NCI-H128 (cell line): Measurements from ENCODE around the gene BORCS6.

Experiments used
- DNase-seq: peaks from one replicate; lab custom pipeline; 2025; ENCODE audit not compliant: unreplicated experiment; lab: John Stamatoyannopoulos, UW

The BORCS6 gene

DNA sequence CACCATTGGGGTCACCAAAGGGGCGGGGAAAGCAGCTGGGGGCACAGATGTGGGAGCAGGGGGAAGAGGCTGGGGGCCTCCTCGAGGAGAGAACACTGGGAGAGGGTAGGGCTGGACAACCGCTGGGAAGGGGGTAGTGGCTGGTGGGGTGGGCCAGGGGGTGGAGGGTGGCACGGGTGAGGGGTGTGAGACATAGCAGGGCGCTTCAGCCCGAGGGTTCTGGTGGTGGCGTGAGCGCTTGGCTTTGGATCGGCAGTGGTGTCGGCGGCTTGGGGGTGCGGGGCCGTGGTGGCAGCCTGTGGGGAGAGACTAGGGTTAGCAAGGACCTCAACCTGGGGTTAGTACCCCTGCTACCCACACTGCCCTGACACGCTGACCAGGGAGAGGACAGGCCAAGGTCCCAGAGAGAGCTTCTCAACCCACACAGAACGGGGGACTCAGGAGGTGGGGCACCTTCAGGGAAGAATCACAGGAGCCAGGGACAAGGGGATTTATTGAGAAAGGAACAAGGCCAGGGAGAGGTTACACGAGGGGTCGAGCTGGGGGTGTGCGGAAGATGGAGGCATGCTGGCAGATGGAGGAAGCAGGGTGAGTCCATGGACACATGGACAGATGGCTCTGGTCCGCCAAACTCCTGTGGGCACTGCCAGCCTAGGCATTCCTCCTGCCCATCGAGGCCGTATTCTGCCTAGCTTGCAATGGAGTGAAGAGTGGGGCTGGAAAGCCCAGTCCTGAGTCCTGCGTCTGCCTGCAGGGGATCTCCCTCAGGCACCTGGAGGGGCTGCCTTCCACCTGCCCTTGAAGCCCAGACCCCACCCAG lies 46.2 kb downstream of the BORCS6 start:
- no peak for DNase-seq

DNA sequence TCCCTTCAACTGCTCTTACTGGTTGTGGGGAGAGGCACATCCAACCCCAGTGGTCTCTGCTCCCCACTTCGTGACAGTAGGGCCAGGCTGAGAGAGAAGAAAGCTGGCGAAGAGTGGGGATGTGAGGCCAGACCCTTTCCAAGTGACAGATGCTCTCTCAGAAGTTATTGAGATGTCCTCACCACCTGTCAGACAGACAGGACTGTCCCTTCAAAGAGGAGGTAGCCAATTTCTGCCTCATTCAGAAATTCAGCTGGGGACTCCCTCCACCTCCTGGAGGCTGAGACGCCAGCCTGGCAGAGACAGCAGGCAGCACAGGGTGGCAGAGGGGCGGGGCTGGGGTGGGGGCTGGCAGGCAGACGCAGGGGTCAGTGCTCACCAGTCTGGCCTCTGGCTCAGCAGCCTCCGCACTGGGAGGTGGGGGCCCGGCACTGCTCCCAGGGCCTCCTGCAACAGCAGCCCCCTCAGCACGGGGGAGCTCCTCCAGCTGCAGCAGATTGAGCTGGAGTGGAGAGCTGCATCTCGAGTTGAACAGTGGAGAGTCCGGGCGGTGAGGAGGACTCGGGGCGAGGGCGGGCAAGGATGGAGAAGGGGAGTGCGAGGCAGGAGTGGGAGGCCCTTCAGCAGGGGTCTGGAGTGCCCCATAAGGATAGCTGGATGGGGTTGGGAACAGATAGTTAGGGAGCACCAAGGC lies 46.9 kb downstream of the BORCS6 start:
- no peak for DNase-seq

DNA sequence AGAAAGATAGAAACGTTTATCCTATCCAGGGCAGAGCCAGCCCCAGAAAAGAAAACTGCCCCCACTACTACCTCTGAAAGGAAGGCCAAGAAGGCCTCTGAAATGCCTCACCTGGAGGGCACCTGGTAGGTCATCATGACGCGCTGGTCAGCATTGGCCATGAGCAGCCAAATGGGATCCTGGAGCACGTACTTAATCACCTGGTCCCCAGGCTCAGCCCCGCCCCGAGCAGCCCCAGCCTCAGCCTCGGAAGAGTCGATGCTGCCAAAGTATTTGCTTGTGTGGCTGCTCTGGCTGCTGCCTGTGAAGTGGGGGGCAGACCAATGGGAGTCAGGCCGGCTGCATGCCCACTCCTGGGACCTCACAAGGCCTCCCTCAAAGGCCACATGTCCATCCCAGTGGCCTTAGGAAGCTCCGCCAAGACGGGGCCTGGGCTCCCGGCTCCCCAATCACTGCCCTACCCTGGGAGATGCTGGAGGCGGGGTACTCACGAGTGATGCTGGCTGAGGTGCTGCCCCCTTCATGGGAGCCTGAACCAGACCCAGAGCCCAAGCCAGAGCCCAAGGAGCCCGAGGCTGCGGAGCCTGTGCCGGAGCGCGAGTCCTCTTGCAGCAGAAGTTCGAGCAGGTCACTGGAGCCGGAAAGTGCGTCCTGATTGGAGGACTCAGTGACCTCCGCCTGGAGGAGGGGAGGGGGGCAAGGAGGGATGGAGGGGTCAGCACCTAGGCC lies 47.7 kb downstream of the BORCS6 start:
- DNase-seq = no peak

DNA sequence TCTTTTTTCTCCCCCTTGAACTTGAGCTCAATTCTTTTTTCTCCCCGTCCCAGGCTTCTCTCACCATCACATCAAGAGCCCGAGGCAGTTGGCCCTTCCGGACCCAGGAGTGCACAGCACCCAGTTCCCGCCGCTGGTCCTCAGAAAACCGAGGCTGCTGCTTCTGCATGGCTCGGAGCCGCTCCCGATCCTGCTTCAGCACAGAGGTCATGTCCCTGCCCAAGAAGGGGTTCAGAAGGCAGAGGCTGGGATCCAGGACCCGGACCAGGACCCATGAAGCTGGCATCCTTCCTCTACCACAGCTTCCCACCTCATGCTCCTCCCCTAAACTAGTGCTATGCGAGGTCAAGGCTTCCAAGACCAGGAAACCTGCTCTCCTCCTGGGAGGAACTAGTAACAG lies 48.2 kb downstream of the BORCS6 start:
- no peak for DNase-seq

DNA sequence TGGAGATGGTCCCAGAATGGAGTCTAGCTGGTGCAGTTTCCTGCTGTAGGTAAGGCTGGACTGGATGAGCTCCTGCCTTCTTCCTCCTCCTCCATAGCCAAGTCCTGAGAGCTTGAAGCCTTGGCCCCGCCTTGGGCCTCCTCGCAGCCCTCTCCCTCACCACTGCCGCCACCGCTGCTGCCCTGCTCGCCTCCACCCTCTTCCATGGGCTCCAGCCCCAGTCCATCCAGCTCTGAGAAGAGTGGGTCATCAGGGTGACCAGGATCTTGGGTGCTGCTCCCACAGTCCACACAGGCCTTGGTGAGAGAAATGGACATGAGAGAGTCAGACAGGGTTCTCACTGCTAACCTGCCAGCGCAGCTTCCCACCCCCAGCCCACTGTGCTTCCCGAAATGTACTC lies 48.9 kb downstream of the BORCS6 start:
- DNase-seq = no peak

DNA sequence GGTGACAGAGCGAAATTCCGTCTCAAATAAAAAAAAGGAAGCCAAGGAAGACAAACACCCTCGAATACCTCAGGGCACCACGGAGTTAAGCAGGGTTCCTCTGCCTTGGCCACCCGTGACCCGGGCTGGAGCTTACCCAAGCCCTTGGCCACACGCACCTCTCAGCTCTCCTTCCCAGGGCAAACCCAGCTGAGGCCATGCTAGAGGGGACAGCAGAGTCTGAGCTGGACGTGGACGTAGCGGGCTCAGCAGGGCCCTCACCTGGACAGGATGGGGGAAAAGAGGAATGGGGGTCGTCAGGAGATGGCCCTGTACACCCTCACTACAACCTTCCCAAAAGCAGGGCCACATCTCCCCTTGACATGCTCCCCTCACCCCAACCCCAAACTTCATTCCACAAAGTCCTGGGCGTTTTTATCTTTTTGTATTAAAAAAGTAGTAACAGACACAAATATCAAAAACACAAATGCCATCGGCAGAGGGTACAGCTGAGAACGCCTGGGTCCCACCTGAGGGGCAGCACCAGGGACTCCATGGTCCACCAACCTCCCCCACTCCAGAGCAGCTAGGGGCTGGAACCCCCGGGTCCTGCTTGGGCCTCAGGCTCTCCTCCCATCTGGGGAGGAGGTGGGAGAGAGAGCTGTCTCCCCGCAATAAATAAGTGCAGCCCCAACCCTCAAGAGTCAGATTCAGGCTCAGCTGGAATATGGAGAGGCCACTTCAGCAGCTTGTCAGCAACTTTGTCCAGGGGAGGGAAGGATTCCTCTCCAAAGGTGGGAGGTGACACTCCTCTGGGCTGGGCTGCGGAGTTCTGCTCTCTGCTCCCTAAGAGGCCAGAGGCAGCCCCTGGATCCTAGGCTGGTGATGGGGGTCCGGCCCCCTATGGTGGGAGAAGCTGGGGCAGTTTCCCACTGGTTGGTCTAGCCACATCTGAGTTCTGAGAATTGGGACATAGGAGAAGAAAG lies 49.6 kb downstream of the BORCS6 start:
- DNase-seq = no peak

DNA sequence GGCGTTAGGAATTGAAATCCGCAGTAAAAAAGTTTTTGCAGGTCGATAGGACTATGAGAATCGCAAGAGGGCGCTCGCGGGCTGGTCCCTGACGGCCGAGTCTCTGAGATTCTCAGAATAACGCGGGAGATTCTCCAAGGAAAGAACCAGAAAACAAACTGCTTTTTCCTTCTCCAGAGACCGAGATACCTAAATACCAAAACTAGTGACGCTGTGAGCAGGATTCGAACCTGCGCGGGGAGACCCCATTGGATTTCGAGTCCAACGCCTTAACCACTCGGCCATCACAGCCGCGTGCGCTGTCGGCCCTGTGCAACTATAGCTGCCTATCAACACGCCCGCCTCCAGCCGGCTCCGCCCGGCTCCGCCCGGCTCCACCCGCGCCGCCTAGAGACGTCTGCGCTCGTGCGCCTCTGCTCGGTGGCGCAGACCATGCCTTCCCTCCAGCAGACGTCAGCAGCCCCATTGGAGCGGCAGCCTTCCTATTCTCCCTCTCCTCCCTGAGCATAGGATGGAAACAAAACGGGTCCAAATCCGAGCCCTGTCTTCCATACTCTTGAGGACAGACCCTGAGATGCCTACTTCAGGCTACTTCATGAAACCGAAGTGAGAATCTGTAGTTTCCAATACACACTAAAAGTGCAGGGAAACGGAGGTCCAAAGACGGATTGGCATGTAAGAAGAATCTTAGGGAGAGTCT lies 51.2 kb downstream of the BORCS6 start:
- DNase-seq = peak; percentile 82

DNA sequence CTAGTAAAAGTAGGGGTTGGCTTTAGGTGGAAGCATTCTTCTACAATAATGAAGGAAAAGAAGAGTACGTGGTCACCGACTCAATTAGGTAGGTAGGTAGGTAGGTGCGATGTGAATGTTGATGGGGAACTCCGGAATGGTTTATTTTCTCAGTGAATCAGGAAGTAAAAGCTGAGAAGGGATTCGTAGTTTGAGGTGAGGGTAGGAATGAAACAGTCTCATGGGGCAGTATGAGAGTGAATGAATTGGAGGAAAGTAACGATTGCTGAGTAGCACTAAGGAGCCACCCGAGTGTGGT lies 51.7 kb downstream of the BORCS6 start:
- DNase-seq = no peak
